ENCODE measurements around the gene RAD51C.

DNA sequence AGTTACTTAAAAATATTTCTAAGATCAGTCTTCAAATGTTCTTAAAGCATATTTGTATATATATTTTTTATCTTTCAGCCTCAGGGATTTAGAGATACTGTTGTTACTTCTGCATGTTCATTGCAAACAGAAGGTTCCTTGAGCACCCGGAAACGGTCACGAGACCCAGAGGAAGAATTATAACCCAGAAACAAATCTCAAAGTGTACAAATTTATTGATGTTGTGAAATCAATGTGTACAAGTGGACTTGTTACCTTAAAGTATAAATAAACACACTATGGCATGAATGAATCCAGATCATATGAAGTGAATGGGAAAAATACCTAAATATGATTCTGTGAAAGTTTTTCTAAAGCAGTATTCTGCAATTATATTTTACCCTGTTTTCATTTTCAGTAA, 41.6 kb downstream of the RAD51C start:
- no peak for TF ChIP-seq POLR2A (IDR thresholded peaks at IDR 0.05; ENCODE audit: low read depth, low read length)
- no peak for TF ChIP-seq POLR2AphosphoS5 (IDR thresholded peaks at IDR 0.05; ENCODE audit: low read depth, low read length)
- TF ChIP-seq SPI1 (IDR thresholded peaks at IDR 0.05; ENCODE audit: low read depth, low read length), result no peak
